Endothelial cell of umbilical vein (primary cell): ENCODE measurements around the gene TAS2R42.

Experiments
- EZH2 ChIP-seq: IDR thresholded peaks from 2 replicates; pipeline ENCODE4 v1.6.1; 2012; ENCODE audit warnings: borderline replicate concordance, low read depth, mild to moderate bottlenecking, moderate library complexity, low read length, inconsistent platforms; ENCODE audit not compliant: severe bottlenecking
- POLR2AphosphoS5 ChIP-seq: IDR thresholded peaks from 2 replicates; pipeline ENCODE4 v1.6.1; 2012; ENCODE audit warnings: low read depth, mild to moderate bottlenecking, control low read depth, low read length, moderate library complexity; ENCODE audit not compliant: insufficient read depth

- TF ChIP-seq POLR2AphosphoS5 (no peak), EZH2 (no peak)
Observed at GRCh38 chr12:11183011-11183410, 3.7 kb downstream of the TAS2R42 start.
